Activated T-helper 9 cell treated with anti-CD3 and anti-CD28 coated beads, Interleukin-2, amount 50 U/mL, for 16 hours (primary cell): Measurements from ENCODE around the gene TGFBRAP1.
A peak's percentile ranks its signal among the peaks of the same experiment; 100 is the strongest.

Source experiments
- DNase-seq: peaks from one replicate; pipeline ENCODE4 v3.0.0-alpha.2; 2020; ENCODE audit warnings: low read depth

TGFBRAP1 gene, protein sequence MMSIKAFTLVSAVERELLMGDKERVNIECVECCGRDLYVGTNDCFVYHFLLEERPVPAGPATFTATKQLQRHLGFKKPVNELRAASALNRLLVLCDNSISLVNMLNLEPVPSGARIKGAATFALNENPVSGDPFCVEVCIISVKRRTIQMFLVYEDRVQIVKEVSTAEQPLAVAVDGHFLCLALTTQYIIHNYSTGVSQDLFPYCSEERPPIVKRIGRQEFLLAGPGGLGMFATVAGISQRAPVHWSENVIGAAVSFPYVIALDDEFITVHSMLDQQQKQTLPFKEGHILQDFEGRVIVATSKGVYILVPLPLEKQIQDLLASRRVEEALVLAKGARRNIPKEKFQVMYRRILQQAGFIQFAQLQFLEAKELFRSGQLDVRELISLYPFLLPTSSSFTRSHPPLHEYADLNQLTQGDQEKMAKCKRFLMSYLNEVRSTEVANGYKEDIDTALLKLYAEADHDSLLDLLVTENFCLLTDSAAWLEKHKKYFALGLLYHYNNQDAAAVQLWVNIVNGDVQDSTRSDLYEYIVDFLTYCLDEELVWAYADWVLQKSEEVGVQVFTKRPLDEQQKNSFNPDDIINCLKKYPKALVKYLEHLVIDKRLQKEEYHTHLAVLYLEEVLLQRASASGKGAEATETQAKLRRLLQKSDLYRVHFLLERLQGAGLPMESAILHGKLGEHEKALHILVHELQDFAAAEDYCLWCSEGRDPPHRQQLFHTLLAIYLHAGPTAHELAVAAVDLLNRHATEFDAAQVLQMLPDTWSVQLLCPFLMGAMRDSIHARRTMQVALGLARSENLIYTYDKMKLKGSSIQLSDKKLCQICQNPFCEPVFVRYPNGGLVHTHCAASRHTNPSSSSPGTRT

DNA sequence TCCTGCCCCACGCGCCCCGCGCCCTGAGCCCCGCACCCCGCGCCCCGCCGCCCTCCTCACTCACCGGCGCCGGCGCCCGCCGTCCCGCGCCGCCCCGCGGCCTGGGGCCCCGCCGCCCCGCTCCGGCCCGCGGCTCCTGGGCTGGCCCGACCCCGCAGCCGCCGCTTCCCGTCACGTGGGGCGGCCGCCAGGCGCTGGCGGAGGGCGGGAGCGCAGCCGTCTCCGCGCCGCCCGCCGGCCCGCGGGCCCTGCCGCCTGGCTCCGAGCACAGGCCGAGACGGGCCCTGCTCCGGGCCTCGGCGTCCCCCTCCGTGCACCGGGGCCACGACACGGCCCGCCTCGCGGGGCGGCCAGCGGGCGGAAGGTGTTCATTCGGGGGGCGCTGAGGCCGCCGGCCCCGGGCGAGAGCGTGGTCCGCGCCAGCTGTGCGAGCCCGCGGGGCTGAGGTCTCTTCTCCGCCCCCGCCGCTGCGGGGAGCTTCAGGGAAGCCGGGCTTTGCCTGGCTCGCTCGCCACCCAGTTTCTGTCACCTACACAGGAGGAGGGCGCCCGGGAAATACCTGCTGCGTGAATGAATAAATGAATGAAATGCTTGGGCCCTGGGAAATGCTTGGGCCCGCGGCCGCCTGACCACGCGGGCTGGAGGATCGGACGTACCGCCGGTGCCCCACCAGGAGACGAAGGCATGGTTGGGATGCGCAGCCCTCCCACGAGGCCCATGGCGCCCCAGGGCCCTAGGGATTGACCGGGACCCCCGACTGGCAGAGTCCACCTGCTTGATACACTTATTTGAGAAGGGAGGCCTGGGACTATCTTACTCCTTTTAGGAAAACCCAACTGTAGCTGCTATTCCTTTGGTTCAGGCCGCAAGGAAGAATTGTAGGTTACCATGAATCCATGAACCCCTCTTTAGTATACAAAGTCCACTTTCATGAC lies at the start of gene TGFBRAP1:
Gene TGFBRAP1 (minus strand): TSS at position 175 of the 935 bp plus-strand sequence. CDS start 21,434 bp downstream, outside the sequence.
- peak; percentile 45 for DNase-seq

DNA sequence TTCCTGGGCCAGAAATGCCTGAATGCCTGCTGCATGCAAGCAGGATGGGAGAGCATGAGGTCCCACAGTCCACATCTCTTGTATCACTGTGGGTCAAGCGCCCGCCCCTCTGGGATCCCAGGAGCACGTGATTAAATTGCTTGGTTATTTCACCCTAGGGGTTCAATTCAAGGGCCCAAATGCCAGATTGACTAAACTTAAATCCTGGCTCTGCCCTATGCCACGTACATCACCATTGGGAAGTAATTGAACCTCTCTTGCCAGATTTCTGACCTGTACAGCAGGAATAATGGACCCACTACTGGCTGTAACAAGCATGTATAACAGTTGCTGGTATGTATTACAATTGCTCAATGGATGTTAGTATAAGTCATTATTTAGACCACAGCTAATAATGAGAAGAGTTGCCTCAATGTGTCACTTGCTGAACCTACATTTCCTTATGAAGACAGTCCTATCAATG lies 49.4 kb upstream of the TGFBRAP1 start:
- no peak for DNase-seq

DNA sequence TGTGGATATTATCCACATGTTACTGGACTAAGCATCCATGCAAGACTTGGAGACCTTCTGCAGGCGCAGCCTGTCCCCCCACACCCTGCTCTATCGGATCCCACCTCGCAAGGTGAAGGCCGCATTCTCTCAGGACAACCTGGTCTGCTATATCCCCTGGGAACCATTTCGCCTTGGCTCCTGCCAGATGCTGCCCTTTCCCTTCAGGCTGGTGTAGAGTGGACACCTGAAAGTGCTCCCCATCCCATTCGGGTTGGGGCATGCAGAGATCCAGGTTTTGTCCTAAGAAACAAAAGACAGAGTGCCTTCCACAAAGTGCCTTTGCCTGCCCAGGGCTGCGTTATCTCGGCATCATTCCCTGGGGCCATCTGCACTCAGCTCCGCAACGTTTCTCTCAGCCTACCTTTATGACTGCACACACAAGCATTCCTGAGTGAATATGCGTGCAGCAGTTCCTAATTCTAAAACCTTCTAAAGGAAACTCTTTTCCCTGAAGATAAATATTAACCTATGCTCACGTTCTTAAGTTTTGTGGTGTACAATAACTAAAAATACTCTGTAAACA lies 48.8 kb upstream of the TGFBRAP1 start:
- DNase-seq: no peak

DNA sequence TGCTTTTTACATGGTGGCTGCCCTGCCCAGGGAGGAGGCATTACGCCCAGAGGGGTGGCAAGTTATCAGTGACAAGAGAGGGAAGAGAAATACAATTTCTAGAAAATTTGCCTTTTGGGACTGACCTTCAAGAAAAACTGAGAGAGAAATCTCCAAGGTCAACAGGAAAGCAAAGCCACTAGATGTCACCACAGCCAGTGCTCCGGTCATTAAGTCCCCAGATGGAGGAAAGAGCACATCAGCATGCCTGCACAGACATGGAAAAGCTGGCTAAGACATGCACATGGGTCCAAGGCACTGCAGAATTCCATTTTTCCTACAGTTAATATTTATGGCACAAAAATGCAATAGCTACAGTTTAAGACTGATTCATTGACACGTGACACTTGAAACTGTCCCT lies 48.3 kb upstream of the TGFBRAP1 start:
- no peak for DNase-seq

DNA sequence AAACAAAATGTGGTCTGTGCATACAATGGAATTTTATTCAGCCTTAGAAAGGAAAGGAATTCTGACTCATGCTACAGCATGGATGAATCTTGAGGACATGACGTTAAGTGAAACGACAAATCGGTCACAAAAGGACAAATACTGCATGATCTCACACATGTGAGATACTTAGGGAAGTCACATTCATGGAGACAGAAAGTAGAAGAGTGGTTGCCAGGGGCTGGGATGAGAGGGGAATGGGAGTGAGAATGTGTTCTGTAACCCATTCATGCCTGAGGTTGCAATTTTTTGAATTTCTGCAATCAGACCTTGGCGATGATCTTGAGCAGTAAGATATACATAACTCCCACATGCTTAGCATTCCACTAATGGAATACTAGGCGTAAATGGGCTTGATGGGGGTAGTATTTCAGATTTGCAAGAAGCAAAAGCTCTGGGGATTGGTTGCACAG lies 47.3 kb upstream of the TGFBRAP1 start:
- DNase-seq: no peak

DNA sequence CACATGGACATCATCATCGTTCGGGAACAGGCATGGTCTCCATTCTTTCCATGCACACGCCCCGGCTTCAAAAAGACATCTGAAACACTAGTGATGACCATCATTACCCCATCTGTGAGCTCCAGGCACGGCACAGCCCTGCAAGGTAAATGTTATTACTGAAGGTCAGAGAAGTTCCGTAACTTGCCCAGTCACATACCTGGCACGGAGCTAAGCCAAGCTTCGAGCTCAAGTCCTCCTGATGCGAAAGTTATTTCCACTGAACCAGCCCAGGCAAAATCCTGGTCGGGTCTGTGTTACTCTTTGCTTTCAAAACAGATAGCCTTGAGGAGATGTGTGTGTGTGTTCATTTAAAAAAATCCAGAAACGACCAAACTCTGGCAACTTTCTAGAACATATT lies 46.5 kb upstream of the TGFBRAP1 start:
- DNase-seq: no peak

DNA sequence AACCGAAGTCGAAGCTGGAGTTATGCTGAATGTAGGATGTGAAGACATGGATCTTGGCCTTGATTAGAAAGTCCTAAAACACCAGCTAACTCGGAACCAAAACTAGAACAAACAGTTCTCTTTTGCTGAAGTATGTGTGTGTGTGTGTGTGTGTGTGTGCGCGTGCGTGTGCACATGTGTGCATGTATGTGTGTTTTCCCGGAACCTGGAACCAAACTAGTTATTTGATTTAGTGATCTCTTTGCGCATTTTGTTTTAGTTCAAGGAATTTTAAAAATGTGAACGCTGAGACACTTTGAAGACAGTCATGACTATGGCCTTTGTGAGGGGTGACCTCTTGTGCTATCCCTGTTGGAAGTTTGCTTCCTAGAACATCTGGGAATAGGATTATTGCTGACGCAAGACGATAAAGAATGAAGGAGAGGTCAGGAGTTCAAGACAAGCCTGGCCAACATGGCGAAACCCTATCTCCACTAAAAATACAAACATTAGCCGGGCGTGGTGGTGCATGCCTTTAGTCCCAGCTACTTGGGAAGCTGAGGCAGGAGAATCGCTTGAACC lies 45.5 kb upstream of the TGFBRAP1 start:
- no peak for DNase-seq

DNA sequence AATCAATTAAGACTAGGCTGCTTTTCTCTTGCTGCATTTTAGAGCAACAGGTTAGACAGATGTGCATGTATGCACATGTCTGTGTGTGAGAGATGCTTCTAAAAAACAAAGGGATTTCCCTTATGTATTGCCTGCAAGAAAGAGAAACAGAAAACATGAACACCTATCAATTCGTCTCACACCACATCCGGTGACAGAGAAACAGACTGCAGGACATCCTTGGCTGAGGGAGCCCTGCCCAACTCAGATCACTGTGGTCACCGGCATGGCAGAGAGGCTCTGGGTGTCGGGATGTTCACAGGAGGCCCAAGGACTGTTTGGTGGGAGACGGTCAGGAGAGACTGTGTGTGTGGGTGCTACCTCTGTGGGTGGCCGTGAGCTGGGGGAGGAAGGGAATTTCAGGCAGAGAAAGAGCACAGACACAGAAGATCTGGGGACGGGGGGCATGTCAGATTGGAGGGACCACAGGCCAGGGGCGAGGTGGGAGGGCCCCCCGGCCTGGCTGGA lies 44.4 kb upstream of the TGFBRAP1 start:
- no peak for DNase-seq

DNA sequence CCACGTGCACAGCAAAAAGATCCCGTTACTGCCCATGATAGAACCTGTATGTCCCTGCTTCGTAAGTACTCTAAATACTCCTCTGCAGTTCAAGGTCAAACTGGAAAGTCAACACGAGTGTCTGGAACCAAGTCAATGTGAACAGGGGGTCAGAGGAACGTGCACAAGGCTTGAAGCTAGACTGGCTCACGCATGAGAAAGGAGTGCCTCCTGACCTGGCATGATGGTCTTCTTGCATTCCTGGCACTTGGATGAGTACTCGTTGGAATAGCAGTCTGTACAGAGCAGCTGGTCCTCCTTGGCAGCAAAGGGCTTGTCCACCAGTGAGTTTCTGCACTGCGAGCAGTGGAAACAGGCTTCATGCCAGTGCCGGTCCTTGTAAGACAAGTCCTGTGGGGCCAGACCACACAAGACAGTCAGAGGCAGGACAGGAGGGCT lies 43.8 kb upstream of the TGFBRAP1 start:
- no peak for DNase-seq

DNA sequence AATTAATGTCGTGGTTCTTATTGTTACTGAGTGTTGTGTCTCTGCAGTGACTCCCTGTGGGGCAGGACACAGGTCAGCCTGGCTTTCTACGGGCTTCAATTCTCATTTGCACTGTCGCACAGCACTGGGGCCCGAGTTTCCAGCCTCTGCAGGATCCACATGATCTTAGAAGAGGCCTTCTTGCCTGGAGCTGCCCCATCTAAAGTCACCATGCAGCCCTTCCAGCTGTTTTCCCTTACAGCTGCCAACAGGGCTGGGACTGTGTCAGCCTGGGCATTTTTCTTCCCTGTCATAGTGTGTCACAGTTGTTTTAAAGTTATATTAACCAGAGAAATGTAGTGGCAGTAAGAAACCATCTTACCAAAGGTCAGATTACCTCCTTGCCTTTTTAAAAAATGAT lies 42.3 kb upstream of the TGFBRAP1 start:
- DNase-seq: no peak

DNA sequence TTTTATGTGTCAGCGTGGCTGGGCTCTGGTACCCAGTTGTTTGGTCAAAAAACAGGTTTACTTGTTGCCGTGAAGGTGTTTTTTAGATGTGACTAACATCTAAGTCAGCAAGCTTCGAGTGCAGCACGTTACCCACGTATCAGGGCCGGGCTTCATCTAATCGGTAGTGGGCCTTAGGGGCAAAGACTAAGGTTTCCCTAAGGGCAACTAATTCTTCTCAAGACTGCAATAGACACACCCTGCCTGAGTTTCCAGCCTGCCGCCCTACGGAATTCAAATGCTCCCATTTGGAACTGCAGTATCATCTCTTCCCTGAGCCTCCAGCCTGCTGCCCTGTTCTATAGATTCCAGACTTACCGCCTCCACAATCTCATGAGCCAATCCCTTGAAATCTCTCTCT lies 41.6 kb upstream of the TGFBRAP1 start:
- DNase-seq: no peak

DNA sequence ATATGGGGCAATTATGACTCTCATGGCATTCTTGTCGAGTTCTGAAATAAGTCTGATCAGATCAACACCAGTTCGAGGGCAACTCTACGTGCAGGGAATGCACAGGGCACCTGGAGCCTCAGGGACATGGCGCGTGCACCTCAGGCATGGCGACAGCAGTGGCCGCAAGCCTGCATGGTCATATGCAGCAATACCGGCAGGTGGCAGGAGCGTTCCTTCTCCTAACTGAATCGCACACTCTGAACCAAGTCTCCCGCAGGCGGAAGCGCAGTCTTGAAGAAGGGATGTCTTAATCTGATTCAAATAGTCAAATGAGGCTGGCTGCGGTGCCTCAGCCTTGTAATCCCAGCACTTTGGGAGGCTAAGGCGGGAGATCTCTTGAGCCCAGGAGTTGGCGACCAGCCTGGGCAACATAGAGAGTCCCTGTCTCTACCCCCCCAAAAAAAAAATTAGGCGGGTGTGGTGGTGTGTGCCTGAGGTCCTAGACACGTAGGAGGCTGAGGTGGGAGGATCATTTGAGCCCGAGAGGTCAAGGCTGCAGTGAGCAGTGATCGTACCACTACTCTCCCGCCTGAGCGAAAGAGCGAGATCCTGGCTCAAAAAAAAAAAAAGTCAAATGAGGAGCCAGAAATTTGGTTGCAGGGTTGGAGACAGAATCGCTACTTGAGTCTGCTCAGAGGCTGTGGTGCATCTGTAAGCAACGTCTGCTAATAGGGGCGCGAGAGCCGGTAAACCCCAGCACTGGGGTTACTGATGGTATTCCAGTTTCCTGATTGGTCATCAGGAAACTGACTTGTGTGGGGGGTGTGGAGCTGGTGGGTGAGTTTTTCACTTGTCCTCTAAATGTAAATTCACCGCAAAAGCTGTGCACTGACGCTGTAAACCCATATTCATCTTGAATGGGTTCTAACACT lies 40.5 kb upstream of the TGFBRAP1 start:
- peak; percentile 72 for DNase-seq

DNA sequence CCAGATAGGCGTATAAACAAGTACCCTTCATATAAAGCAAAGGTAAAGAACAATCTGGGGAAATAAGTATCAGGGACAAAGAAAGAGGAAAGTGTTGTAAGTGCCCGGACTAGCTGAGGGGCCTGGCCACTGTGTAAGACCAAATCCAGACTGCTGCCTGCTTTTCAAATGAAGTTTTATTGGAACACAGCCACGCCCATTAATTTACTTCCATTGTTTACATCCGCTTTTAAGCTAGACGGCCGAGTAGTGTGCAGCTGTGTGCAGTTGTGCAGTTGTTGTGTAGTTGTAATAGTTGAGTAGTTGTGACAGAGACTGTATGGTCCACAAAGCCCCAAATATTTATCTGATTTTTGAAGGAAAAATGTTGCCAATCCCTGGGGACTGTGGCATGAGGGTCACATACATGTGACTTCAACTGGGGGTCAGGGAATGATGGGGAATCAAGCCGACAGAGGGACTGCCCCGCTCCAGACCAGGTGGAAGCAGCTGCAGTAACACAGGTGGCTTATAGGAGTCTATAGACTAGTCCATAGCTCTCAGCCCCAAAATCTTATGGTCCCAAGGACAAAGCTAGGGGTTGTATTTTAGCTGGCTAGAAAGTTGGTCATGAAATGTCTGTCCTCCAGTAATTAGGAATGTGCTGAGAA lies 39.3 kb upstream of the TGFBRAP1 start:
- DNase-seq: no peak

DNA sequence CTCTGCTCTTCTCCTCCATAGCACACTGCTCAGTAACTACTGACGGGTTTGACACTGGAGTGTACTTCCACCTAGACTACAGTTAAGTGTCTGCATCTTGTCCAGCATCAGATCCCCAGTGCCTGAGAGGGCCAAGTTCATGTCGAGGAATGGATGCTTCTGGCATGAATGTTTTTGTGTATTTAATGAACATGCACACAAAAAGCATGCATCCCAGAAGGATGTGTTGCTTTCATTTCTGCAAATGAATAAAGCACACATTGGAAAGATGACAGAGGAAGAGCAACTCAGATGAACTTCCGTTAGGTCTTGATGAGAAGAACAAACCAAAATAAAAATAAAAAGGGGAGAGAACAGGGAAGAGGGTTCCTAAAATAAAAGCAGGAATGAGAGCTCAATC lies 35.7 kb upstream of the TGFBRAP1 start:
- DNase-seq: no peak

DNA sequence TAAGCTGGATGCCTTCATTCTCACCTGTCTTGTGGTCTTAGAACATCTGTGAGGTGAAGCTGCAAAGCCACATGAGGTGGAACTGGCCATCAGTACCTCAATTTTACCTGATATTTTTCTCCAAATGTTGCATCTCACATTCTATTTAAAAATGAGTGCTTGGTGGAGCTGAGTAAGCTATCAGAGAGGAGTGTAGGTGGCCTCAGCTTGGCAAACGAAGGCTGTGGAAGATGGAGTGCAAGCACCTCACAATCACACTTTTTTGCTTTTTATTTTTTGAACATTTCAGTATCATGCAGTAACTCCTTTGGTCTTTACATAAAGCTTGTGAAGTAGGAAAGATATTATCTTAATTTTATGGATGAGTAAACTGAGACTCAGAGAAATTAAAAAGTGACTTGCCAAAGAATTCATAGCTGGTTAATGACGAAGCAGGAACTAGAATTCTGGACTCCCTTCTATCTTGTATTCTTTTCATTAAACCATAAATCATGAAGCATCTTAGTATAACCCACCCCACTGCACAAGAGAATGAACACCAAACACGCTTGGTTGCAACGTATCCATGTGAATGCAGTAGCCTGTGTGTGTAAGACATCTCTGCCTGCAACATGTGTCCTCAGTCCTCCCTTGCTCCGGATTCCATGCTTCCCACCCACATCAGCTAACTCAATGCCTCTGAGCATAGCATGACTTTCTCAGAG lies 35.1 kb upstream of the TGFBRAP1 start:
- no peak for DNase-seq

DNA sequence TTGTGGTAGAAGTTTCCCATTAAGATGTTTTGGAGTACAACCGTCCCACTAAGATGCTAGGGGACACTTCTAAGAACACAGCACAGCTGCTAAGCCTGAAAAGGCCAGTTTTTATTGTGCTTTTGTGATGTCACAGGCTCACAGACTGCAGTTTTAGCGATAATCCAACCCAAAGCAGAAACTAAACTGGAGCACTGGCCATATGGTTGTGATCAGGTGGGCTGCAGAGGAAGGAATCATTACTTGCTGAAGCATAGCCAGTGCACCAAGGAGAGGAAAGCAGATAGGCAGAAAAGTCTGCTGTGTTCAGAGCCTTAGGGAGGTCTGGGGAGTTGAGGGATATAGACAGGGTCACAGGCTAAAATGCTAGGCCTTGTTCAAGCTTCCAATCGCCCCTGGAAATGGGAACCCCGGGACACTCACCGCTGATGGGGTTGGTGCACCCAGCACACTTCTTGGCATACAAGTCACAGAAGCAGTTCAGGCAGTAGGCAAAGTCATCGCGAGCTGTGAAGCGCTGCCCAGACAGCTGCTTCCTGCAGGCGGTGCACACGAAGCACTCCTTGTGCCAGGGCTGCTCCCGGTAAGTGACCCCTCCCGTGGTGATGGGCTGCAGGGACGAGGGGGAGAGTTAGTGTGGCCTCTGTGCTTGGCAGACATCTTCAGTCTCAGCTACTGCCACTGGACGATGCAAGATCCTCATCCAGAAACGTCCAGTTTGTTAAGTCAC lies 33.5 kb upstream of the TGFBRAP1 start:
- no peak for DNase-seq

DNA sequence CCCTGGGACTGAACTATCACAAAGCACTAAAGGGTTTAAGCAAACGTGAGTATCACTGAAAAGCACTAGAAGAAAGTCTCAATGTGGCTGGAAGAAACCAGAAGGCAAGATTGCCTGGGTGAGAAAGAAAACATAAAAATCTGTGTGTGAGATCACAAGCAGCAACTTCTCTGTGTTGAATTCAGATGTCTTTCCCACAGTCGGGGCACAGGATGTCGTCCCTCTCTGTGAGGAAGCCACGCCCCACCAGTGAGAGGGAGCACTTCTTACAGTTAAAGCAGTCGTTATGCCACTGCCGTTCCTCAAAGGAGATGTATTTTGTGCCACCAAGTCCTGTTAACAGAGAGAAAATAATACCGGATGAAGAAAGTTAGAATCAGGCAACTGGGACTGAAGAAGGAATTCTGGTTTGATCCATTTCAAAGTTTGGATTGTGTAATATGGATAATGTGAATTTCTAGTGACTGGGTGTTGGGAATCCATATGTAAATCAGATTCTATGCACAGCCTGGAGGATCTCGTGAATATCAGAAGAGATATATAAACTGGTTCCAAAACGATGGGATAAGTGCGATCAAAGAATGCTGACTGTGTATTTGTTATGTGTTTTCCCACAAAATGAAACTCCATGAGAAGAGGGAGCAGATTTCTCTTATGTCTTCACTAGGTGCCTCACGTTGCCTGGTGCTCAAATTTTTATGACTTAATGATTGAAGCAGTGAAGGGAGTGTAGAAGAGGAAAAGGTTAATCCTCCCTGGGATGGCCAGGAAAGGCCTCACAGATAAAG lies 31.8 kb upstream of the TGFBRAP1 start:
- DNase-seq: no peak
